Hematopoietic multipotent progenitor cell treated with erythropoietin and hydrocortisone succinate and interleukin-3 and kit ligand, for 4 days (in vitro differentiated cells): Measurements from ENCODE around the gene SCYL2.
"Not testable (repeated sequence)": the region's sequence is repeated elsewhere in the genome, so short reads cannot be mapped to it uniquely, and the experiment has no call there.

ENCODE experiments used
- DNase-seq: peaks from one replicate; pipeline ENCODE4 v3.0.0-alpha.2; 2015

SCYL2 gene

GRCh38 chr12:100265732-100266584 lies 1.0 kb upstream of the SCYL2 start:
- no peak for DNase-seq

GRCh38 chr12:100266585-100266834 lies 467 bp upstream of the SCYL2 start:
- DNase-seq = peak; percentile 95

GRCh38 chr12:100267603-100268281 lies 765 bp downstream of the SCYL2 start:
- DNase-seq = peak; percentile 54

DNA sequence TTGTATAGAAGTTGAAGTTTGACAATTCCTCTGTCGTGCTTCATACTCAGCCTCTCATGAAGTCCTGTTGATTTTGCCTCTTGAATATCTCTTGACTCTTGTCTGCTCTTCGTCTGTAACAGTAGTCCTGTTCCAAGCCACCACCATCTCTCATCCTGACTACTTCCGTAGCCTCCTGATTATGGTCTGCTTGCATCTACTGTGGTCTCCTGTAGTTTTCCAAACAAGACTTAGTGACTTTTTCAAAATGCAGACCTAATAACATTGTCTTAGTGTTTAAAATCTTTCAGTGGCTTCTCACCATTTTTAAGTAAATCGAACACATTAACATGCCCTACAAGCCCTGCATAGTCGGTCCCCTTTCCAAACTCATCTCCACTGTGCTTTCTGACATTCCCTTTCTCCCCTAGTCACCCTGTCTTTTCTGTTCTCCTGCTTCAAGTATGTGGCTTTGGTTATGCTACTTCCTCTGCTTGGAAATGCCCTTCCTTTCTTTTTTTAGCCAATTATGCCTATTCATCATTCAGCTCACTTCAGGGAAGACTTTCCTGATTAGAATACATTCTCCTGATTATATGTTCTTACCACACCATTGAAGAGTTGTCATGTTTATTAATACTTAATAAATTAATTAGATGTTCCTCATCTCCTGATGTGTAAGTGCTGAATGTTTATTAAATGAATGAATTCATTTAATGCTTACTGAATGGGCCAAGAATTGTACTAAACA lies 2.0 kb downstream of the SCYL2 start:
- DNase-seq = peak; percentile 8

DNA sequence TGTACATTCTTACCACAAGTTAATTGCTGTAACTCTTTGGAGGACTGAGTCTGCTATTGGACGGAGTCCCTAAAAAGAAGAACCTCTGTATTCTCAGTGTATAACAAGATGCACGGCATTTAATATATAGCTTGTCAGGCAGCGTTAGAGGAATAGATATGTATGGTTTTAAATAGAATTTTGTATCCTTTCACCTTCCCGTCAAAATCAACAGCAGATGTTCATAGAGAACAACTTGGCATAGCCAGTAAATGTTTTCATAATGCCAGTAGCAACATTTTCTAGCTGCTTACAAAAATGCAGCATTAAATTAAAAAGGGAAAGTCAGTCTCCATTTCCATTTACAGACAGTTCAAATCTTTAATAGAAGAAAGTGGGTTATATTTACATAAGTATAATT lies 6.8 kb downstream of the SCYL2 start:
- DNase-seq = no peak

DNA sequence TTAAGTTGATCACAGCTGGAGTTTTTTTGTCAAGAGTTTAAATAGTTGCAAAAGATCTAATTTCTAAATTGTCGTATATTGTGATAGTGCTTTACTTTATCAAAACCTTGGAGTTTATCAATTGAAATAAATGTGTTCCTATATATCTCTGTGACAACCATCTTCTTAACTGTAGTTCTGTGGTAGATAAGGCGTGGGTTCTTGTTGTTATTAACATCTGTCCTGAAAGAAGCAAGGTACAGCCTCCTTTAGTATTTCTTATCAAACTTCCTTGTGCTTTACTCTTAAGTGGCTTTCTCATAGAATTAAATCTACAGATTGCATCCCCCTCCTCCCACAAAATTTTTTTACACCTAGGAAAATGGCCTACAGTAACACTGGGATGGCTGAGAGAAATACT lies 7.3 kb downstream of the SCYL2 start:
- DNase-seq = peak; percentile 65

GRCh38 chr12:100279159-100279558 lies 12.2 kb downstream of the SCYL2 start:
- peak; percentile 13 for DNase-seq

GRCh38 chr12:100279607-100280244 lies 12.7 kb downstream of the SCYL2 start:
- peak; percentile 51 for DNase-seq

GRCh38 chr12:100284556-100284955 lies 17.6 kb downstream of the SCYL2 start:
- not testable (repeated sequence) for DNase-seq

DNA sequence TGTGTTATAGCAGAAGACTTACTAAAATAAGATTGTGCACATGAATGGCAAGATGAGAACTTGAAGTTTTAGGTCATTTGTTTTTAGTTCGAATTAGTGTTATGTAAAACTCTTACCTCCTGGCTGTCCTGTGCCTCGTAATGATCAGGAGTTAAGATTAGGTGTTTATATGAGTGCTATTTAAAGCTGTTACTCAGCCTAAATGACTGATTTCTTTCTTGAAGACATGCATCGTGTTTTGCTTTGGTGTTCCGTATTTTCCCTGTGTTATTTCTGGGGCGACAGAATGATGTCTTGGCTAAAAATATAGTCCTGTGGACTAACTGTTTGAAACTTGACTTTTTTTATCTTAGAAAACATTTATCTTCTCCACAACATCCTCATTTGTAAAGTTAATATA lies 22.1 kb downstream of the SCYL2 start:
- DNase-seq = no peak

DNA sequence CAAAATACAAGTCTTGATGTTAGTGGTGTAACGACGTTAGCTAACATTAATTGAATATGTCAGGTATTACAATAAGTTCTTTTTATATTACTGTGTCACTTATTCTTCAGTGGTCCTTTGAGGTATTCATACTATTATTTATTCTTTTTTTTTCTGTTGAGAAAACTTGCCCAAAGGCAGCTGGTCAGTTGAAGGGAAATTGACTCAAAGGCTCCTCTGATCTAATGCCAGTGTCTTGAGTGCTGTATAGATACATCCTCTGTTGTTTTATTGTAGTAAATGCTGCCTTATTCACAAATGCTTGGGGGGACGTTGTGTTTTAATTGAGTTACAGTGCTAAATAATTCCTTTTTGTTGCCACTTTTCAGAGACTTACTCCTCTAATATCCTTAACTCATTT lies 23.0 kb downstream of the SCYL2 start:
- no peak for DNase-seq

GRCh38 chr12:100293017-100293416 lies 26.0 kb downstream of the SCYL2 start:
- no peak for DNase-seq

GRCh38 chr12:100294366-100294765 lies 27.4 kb downstream of the SCYL2 start:
- DNase-seq = not testable (repeated sequence)

- no peak for DNase-seq
Observed at GRCh38 chr12:100295764-100296555, 29.0 kb downstream of the SCYL2 start.

- DNase-seq = peak; percentile 24
Observed at GRCh38 chr12:100302081-100302480, 35.1 kb downstream of the SCYL2 start.

DNA sequence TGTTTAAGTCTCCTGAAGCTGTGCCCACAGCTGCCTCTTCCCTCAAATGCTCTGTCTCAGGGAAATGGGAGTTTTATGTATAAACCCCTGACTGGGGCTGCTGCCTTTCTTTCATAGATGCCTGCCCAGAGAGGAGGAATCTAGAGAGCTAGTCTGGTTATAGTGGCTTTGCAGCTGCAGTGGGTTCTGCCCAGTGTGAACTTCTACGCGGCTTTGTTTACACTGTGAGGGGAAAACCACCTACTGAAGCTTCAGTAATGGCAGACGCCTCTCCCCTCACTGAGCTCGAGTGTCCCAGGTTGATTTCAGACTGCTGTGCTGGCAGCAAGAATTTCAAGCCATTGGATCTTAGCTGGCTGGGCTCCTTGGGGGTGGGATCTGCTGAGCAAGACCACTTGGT lies 36.9 kb downstream of the SCYL2 start:
- no peak for DNase-seq

DNA sequence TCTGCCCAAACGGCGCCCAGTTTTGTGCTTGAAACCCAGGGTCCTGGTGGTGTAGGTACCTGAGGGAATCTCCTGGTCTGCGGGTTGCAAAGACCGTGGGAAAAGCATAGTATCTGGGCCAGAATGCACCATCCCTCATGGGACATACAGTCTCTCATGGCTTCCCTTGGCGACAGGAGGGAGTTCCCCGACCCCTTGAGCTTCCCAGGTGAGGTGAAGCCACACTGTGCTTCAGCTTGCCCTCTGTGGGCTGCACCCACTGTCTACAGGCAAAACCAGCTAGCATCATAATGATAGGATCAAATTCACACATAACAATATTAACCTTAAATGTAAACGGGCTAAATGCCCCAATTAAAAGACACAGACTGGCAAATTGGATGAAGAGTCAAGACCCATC lies 37.4 kb downstream of the SCYL2 start:
- not testable (repeated sequence) for DNase-seq

DNA sequence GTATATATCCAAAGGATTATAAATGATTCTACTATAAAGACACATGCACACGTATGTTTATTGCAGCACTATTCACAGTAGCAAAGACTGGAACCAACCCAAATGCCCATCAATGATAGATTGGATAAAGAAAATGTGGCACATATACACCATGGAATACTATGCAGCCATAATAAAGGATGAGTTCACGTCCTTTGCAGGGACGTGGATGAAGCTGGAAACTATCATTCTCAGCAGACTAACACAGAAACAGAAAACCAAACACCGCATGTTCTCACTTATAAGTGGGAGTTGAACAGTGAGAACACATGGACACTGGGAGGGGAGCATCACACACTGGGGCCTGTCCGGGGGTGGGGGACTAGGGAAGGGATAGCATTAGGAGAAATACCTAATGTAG lies 41.2 kb downstream of the SCYL2 start:
- not testable (repeated sequence) for DNase-seq

DNA sequence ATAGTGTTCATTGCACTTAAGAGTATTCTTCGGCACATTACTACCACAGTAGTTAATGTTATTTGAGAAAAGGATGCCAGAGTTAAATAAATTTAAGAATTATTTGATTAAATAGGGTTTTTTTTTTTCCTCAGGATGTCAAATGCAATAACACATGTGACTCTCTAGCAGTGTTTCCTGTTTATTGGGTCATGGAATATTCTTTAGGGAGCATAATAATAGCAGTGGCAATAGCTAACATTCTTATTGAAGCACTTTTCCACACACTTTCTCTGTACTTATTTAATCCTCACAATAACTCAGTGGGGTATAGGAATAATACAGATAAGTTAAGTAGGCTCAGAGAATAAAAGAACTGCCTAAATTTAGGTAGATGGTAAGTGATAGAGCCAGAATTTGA lies 44.3 kb downstream of the SCYL2 start:
- no peak for DNase-seq

DNA sequence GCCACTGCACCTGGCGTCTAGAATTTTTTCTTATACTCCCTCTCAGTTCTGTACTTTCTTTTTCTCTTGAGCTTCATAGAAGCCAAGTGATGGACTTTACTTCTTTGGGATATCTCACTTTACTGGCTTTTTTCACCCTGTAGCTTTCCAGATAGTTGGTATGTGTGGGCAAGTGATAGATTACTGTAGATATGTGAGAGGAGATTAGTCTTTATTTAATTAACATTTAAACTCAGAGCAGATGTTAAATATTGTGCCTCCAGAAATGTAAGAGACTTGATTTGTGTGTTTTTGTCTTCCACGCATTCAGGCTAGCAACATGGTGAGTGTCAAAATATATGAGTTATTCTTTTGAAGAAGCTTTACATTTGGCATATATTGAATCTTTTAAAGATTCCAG lies 50.4 kb downstream of the SCYL2 start:
- DNase-seq = no peak

DNA sequence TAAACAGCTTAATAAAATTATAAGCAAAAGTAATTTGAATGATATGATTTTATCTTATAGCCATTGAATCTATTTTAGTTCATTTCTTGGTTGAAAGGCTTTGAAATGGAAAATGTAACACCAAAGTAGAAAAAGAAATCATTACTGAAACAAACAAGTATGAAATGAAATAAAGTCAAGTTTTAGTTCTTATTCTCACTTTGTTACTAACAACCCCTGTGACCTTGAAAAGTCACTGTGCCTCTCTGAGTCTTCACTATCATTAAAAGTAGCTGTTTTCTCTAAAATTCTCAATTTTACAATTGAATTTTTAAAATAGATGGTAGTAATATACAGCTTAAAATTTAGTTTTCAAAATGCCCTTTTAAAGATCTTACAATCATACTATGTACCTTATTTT lies 57.5 kb downstream of the SCYL2 start:
- DNase-seq = no peak

GRCh38 chr12:100326208-100326607 lies 59.2 kb downstream of the SCYL2 start:
- no peak for DNase-seq

DNA sequence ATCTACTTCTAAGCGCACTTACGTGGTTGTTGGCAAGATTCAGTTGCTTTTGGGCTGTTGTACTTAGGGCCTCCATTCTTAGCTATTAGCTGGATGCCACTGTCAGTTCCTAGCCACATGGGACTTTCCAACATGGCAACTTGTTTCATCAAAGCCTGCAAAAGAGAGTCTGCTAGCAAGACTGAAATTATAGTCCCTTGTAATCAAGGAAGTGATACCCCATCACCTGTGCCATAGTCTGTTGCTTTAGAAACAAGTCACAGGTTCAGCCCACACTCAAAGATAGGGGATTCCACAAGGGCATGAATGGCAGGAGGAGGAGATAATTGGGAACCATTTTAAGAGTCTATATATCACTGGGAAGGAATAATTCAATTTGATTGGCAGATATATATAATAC lies 62.8 kb downstream of the SCYL2 start:
- DNase-seq = no peak
